OCI-M2 (cell line): ENCODE measurements around the gene ATE1.
"Not testable (repeated sequence)": the region's sequence is repeated elsewhere in the genome, so short reads cannot be mapped to it uniquely, and the experiment has no call there.

ENCODE experiments used
- DNase-seq: peaks from one replicate; lab custom pipeline; 2025; ENCODE audit not compliant: unreplicated experiment; lab: John Stamatoyannopoulos, UW

Gene ATE1

GRCh38 chr10:121833387-121833786, 94.4 kb downstream of the ATE1 start:
- DNase-seq, result no peak

GRCh38 chr10:121832647-121833046, 95.2 kb downstream of the ATE1 start:
- DNase-seq, result no peak

- no peak for DNase-seq
Measured at GRCh38 chr10:121831777-121832176, 96.1 kb downstream of the ATE1 start.

GRCh38 chr10:121831237-121831636, 96.6 kb downstream of the ATE1 start:
- no peak for DNase-seq

GRCh38 chr10:121830101-121830500, 97.7 kb downstream of the ATE1 start:
- no peak for DNase-seq

GRCh38 chr10:121828045-121828444, 99.8 kb downstream of the ATE1 start:
- DNase-seq, result no peak

GRCh38 chr10:121826773-121827172, 101.1 kb downstream of the ATE1 start:
- not testable (repeated sequence) for DNase-seq

GRCh38 chr10:121823993-121824463, 103.8 kb downstream of the ATE1 start:
- DNase-seq, result no peak

- DNase-seq, result no peak
Measured at GRCh38 chr10:121822724-121823123, 105.1 kb downstream of the ATE1 start.

- no peak for DNase-seq
Measured at GRCh38 chr10:121822180-121822579, 105.7 kb downstream of the ATE1 start.

GRCh38 chr10:121819049-121819448, 108.8 kb downstream of the ATE1 start:
- no peak for DNase-seq

- no peak for DNase-seq
Measured at GRCh38 chr10:121818599-121818998, 109.2 kb downstream of the ATE1 start.

- DNase-seq, result no peak
Measured at GRCh38 chr10:121816197-121816596, 111.6 kb downstream of the ATE1 start.

- DNase-seq, result no peak
Measured at GRCh38 chr10:121813857-121814256, 114.0 kb downstream of the ATE1 start.

- DNase-seq, result no peak
Measured at GRCh38 chr10:121813211-121813815, 114.5 kb downstream of the ATE1 start.

GRCh38 chr10:121812031-121812430, 115.8 kb downstream of the ATE1 start:
- no peak for DNase-seq

GRCh38 chr10:121811386-121811785, 116.4 kb downstream of the ATE1 start:
- no peak for DNase-seq

- DNase-seq, result no peak
Measured at GRCh38 chr10:121808835-121809234, 119.0 kb downstream of the ATE1 start.

GRCh38 chr10:121804460-121804859, 123.4 kb downstream of the ATE1 start:
- no peak for DNase-seq

- no peak for DNase-seq
Measured at GRCh38 chr10:121803611-121804010, 124.2 kb downstream of the ATE1 start.

- DNase-seq, result no peak
Measured at GRCh38 chr10:121800831-121801230, 127.0 kb downstream of the ATE1 start.

GRCh38 chr10:121800146-121800545, 127.7 kb downstream of the ATE1 start:
- DNase-seq, result no peak

- DNase-seq, result no peak
Measured at GRCh38 chr10:121797490-121797889, 130.3 kb downstream of the ATE1 start.
